GM23248 (cell line): ENCODE data around the gene TMEM131. TPM values are rescaled to one million over a fixed set of nuclear protein-coding genes. Genes with fewer than 3 reads are reported as not detected.

Source experiments
- DNase-seq: peaks from one replicate; pipeline ENCODE4 v3.0.0-alpha.2; 2015
- H2AFZ ChIP-seq: fragments of 200-600 bp; sonication (generic); 2 replicates; pipeline ENCODE4 v1.6.1; 2016; ENCODE audit warnings: antibody characterized with exemption
- H3F3A ChIP-seq: fragments of 200-600 bp; sonication (generic); 2 replicates; pipeline ENCODE4 v1.6.1; 2016; ENCODE audit warnings: mild to moderate bottlenecking, antibody characterized with exemption, mixed run types; ENCODE audit not compliant: insufficient read depth
- H3K27ac ChIP-seq: fragments of 200-600 bp; sonication (generic); 2 replicates; pipeline ENCODE4 v1.5.1; 2016; ENCODE audit warnings: mild to moderate bottlenecking
- H3K27me3 ChIP-seq: fragments of 200-600 bp; sonication (generic); replicated peaks from 2 replicates; pipeline ENCODE4 v1.6.1; 2016; ENCODE audit warnings: mild to moderate bottlenecking; ENCODE audit not compliant: insufficient read depth
- H3K36me3 ChIP-seq: fragments of 200-600 bp; sonication (generic); 2 replicates; pipeline ENCODE4 v1.6.1; 2016; ENCODE audit warnings: low read depth, mild to moderate bottlenecking
- H3K4me1 ChIP-seq: fragments of 200-600 bp; sonication (generic); 2 replicates; pipeline ENCODE4 v1.6.1; 2016; ENCODE audit warnings: mild to moderate bottlenecking; ENCODE audit not compliant: insufficient read depth
- H3K4me2 ChIP-seq: fragments of 200-600 bp; sonication (generic); one replicate; pipeline ENCODE4 v1.6.1; 2016; ENCODE audit warnings: mild to moderate bottlenecking; ENCODE audit not compliant: unreplicated experiment
- H3K4me3 ChIP-seq: fragments of 200-600 bp; sonication (generic); 2 replicates; pipeline ENCODE4 v1.5.1; 2016; ENCODE audit warnings: mild to moderate bottlenecking
- H3K79me2 ChIP-seq: fragments of 200-600 bp; sonication (generic); 2 replicates; pipeline ENCODE4 v1.6.1; 2016; ENCODE audit warnings: mild to moderate bottlenecking; ENCODE audit not compliant: insufficient read depth
- H3K9ac ChIP-seq: fragments of 200-600 bp; sonication (generic); 2 replicates; pipeline ENCODE4 v1.6.1; 2016; ENCODE audit warnings: mild to moderate bottlenecking
- H3K9me2 ChIP-seq: fragments of 200-600 bp; sonication (generic); 2 replicates; pipeline ENCODE4 v1.6.1; 2016; ENCODE audit warnings: mixed run types, mild to moderate bottlenecking, moderate library complexity; ENCODE audit not compliant: insufficient read depth
- H3K9me3 ChIP-seq: fragments of 200-600 bp; sonication (generic); one replicate; pipeline ENCODE4 v1.6.1; 2017; ENCODE audit warnings: low read depth
- H4K20me1 ChIP-seq: fragments of 200-600 bp; sonication (generic); 2 replicates; pipeline ENCODE4 v1.6.0; 2016; ENCODE audit not compliant: insufficient read depth
- EZH2 ChIP-seq: fragments of 200-600 bp; sonication (generic); IDR thresholded peaks from 2 replicates; pipeline ENCODE4 v1.6.1; 2018; ENCODE audit warnings: antibody characterized with exemption, mild to moderate bottlenecking; ENCODE audit not compliant: insufficient read depth, poor library complexity, severe bottlenecking
- EZH2phosphoT487 ChIP-seq: fragments of 200-600 bp; sonication (generic); IDR thresholded peaks from 2 replicates; pipeline ENCODE4 v1.6.1; 2018; ENCODE audit warnings: antibody characterized with exemption, moderate library complexity, mild to moderate bottlenecking, low read depth; ENCODE audit not compliant: insufficient read depth
- WGBS, 2 experiments: methylation state at CpG; one replicate each; pipeline ENCODE4 v1.1.6; 2015 to 2017; ENCODE audit warnings: low lambda C conversion rate in 2 of 2, low coverage in 1 of 2; ENCODE audit errors: missing lambda C conversion rate in 2 of 2; 5-methylcytosine and 5-hydroxymethylcytosine counted together
- in situ Hi-C: fragments of 300-500 bp; cut with MboI; formaldehyde crosslinking; loops from 2 replicates; pipeline ENCODE4 v1.15.0; 2020
- polyA plus RNA-seq: library from polyadenylated mRNA; unstranded; fragments of >200 nt; fragmentation: Nextera tagmentation; extraction: Ambion mirVana; gene quantifications from 2 replicates; pipeline ENCODE4 v1.2.1, GENCODE V29; 2016
- total RNA-seq: library from RNA; depleted of rRNA; stranded (reverse); fragments of >200 nt; shearing (Covaris generic); gene quantifications from 2 replicates; pipeline ENCODE4 v1.2.3, GENCODE V29; 2014

Gene TMEM131
- total and polyA plus RNA-seq, 2 experiments from 2014 or later: 15.7 to 16.4 TPM

- TF ChIP-seq EZH2phosphoT487 (no peak), EZH2 (no peak)
- Histone ChIP-seq H3K27me3 (no peaks in the 10 kb centered on the region), H2AFZ (no peak overlapping the region), H4K20me1 (no peaks in the 10 kb centered on the region), H3K4me1 (no peaks in the 10 kb centered on the region), H3K9me2 (no peaks in the 10 kb centered on the region), H3F3A (no peaks in the 10 kb centered on the region), H3K4me3 (no peak overlapping the region), H3K4me2 (no peak overlapping the region), H3K9me3 (no peaks in the 10 kb centered on the region), H3K27ac (no peak overlapping the region), H3K79me2 (no peaks in the 10 kb centered on the region), H3K36me3 (no peaks in the 10 kb centered on the region), H3K9ac (no peak overlapping the region)
- 90 to 94% methylated on average over 13 to 25 of the region's 29 CpGs for WGBS, 2 experiments
- no peak for DNase-seq
- in situ Hi-C loops: no loop called here
Measured at GRCh38 chr2:97735161-97735561, 260.6 kb downstream of the TMEM131 start.

- H2AFZ ChIP-seq: no peak overlapping the region
- no peak for TF ChIP-seq EZH2phosphoT487
- no peak for TF ChIP-seq EZH2
- DNase-seq: no peak
- no peak overlapping the region for H3K9ac ChIP-seq
- WGBS, 2 experiments: 85% methylated on average over 41 to 44 of the region's 44 CpGs
- H3K36me3 ChIP-seq: no peaks in the 10 kb centered on the region
- H3K9me2 ChIP-seq: no peaks in the 10 kb centered on the region
- H3K4me2 ChIP-seq: no peak overlapping the region
- no peaks in the 10 kb centered on the region for H3K4me1 ChIP-seq
- no peaks in the 10 kb centered on the region for H4K20me1 ChIP-seq
- no peak overlapping the region for H3K4me3 ChIP-seq
- H3K27me3 ChIP-seq: no peaks in the 10 kb centered on the region
- H3K27ac ChIP-seq: no peak overlapping the region
- in situ Hi-C loops: no loop called here
- no peaks in the 10 kb centered on the region for H3K9me3 ChIP-seq
- no peaks in the 10 kb centered on the region for H3F3A ChIP-seq
- no peaks in the 10 kb centered on the region for H3K79me2 ChIP-seq
Measured at GRCh38 chr2:97734061-97735051, 261.4 kb downstream of the TMEM131 start.

- Histone ChIP-seq H3K9me3 (no peaks in the 10 kb centered on the region), H3K36me3 (no peaks in the 10 kb centered on the region), H3K4me3 (no peak overlapping the region), H4K20me1 (no peaks in the 10 kb centered on the region), H2AFZ (no peak overlapping the region), H3K9me2 (no peaks in the 10 kb centered on the region), H3K4me2 (no peak overlapping the region), H3K4me1 (no peaks in the 10 kb centered on the region), H3K79me2 (no peaks in the 10 kb centered on the region), H3K27me3 (no peaks in the 10 kb centered on the region), H3F3A (no peaks in the 10 kb centered on the region), H3K27ac (no peak overlapping the region), H3K9ac (no peak overlapping the region)
- DNase-seq: no peak
- in situ Hi-C loops: no loop called here
- 63% methylated on average over 20 of the region's 20 CpGs for WGBS, 2 experiments
- TF ChIP-seq EZH2phosphoT487: no peak
- no peak for TF ChIP-seq EZH2
Measured at GRCh38 chr2:97733341-97734035, 262.3 kb downstream of the TMEM131 start.

GRCh38 chr2:97732436-97733340 lies 263.1 kb downstream of the TMEM131 start:
- Histone ChIP-seq H3K9ac (no peak overlapping the region), H3K36me3 (no peaks in the 10 kb centered on the region), H2AFZ (no peak overlapping the region), H3K79me2 (no peaks in the 10 kb centered on the region), H3F3A (no peaks in the 10 kb centered on the region), H3K27ac (no peak overlapping the region), H3K4me1 (0 out of 2 replicates have a peak, but pooled peaks cover 5% of the 10 kb centered on the region), H3K27me3 (no peaks in the 10 kb centered on the region), H3K4me2 (no peak overlapping the region), H3K9me2 (no peaks in the 10 kb centered on the region), H4K20me1 (no peaks in the 10 kb centered on the region), H3K9me3 (no peaks in the 10 kb centered on the region), H3K4me3 (no peak overlapping the region)
- WGBS, 2 experiments: 77 to 79% methylated on average over 18 to 26 of the region's 28 CpGs
- TF ChIP-seq EZH2phosphoT487: no peak
- TF ChIP-seq EZH2: no peak
- no peak for DNase-seq
- in situ Hi-C loops: no loop called here
